OCI-M2 (cell line): Measurements from ENCODE around the gene PHF24.
A peak's percentile ranks its signal among the peaks of the same experiment; 100 is the strongest.

Experiments used
- DNase-seq: peaks from one replicate; lab custom pipeline; 2025; ENCODE audit not compliant: unreplicated experiment; lab: John Stamatoyannopoulos, UW

The PHF24 gene

GRCh38 chr9:34982361-34982760 lies 24.3 kb downstream of the PHF24 start:
- DNase-seq = no peak

GRCh38 chr9:34983209-34983608 lies 25.1 kb downstream of the PHF24 start:
- DNase-seq = no peak

GRCh38 chr9:34984049-34984448 lies 26.0 kb downstream of the PHF24 start:
- no peak for DNase-seq

- DNase-seq = no peak
These were observed 27.3 kb downstream of the PHF24 start for GRCh38 chr9:34985311-34985899.

- no peak for DNase-seq
These were observed 28.5 kb downstream of the PHF24 start for GRCh38 chr9:34986540-34987047.

- no peak for DNase-seq
These were observed 29.2 kb downstream of the PHF24 start for GRCh38 chr9:34987160-34987901.

GRCh38 chr9:34988218-34989002 lies 30.3 kb downstream of the PHF24 start:
- DNase-seq = no peak

- peak; percentile 75 for DNase-seq
These were observed 31.2 kb downstream of the PHF24 start, which contains the start of gene DNAJB5 for GRCh38 chr9:34989003-34989945. Gene DNAJB5 (plus strand): TSS chr9:34989745. CDS start chr9:34990631, 886 bp downstream.

- DNase-seq = no peak
These were observed 32.0 kb downstream of the PHF24 start for GRCh38 chr9:34989946-34990635.

- DNase-seq = no peak
These were observed 33.0 kb downstream of the PHF24 start for GRCh38 chr9:34990908-34991606.

- DNase-seq = no peak
These were observed 33.7 kb downstream of the PHF24 start for GRCh38 chr9:34991607-34992375.

GRCh38 chr9:34992376-34992951 lies 34.4 kb downstream of the PHF24 start:
- no peak for DNase-seq

- DNase-seq = no peak
These were observed 35.6 kb downstream of the PHF24 start for GRCh38 chr9:34993502-34994259.

GRCh38 chr9:34994260-34994899 lies 36.3 kb downstream of the PHF24 start:
- DNase-seq = no peak

- DNase-seq = no peak
These were observed 37.0 kb downstream of the PHF24 start for GRCh38 chr9:34994900-34995669.

GRCh38 chr9:34995670-34996060 lies 37.6 kb downstream of the PHF24 start:
- DNase-seq = no peak
